ENCODE data around the gene GSTP1. TPM values are rescaled to one million over a fixed set of nuclear protein-coding genes. Genes with fewer than 3 reads are reported as not detected.

The GSTP1 gene
- total and polyA plus RNA-seq, 12 donors: 267 to 1,325 (median 455) TPM

GRCh38 chr11:67606492-67607295, 23.1 kb downstream of the GSTP1 start, which contains the start of gene NDUFV1:
NDUFV1 (plus strand) TSS chr11:67606936; CDS start chr11:67607005, 69 bp downstream.
- Histone ChIP-seq H3K4me1 (replicated peaks in 1 of 2) (peaks cover 13 to 14% of the 10 kb centered on the region in 2 donors), H3K36me3 (replicated peaks in 1 of 2) (peaks cover 0 to 33% of the 10 kb centered on the region in 2 donors), H3K27ac (peak within 1 kb of the TSS in 4 of 5 donors; percentile 62 to 82 (median 69)), H3K4me3 (peak within 1 kb of the TSS; percentile 92 to 99 (median 96)), H3K27me3 (no peaks in the 10 kb centered on the region), H3K9me3 (replicated peaks in 1 of 3) (no peaks in the 10 kb centered on the region)
- peak; percentile 95 to 98 (median 97) for DNase-seq
- TF ChIP-seq POLR2A (IDR thresholded peaks at IDR 0.05): peak; percentile 56 to 70
- TF ChIP-seq, protein P1, sequence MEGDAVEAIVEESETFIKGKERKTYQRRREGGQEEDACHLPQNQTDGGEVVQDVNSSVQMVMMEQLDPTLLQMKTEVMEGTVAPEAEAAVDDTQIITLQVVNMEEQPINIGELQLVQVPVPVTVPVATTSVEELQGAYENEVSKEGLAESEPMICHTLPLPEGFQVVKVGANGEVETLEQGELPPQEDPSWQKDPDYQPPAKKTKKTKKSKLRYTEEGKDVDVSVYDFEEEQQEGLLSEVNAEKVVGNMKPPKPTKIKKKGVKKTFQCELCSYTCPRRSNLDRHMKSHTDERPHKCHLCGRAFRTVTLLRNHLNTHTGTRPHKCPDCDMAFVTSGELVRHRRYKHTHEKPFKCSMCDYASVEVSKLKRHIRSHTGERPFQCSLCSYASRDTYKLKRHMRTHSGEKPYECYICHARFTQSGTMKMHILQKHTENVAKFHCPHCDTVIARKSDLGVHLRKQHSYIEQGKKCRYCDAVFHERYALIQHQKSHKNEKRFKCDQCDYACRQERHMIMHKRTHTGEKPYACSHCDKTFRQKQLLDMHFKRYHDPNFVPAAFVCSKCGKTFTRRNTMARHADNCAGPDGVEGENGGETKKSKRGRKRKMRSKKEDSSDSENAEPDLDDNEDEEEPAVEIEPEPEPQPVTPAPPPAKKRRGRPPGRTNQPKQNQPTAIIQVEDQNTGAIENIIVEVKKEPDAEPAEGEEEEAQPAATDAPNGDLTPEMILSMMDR (IDR thresholded peaks at IDR 0.05): peak; percentile 42 to 73 (median 58)
- intact Hi-C loops (cut with DNase I): no loop called here
- 0% methylated on average over 17 to 69 of the region's 69 CpGs; no CpG with 5 or more reads in 1 of the 4 donors for WGBS, 4 donors

- no peaks in the 10 kb centered on the region for H3K27me3 ChIP-seq
- H3K36me3 ChIP-seq (replicated peaks in 1 of 2): peaks cover 0 to 40% of the 10 kb centered on the region in 2 donors
- H3K27ac ChIP-seq: no peak overlapping the region
- H3K4me1 ChIP-seq (replicated peaks in 1 of 2): peaks cover 13 to 14% of the 10 kb centered on the region in 2 donors
- no peaks in the 10 kb centered on the region for H3K9me3 ChIP-seq (replicated peaks in 1 of 3)
- DNase-seq: no peak
- WGBS, 4 donors: 48 to 64% (median 50%) methylated on average over 8 to 9 of the region's 9 CpGs
- intact Hi-C loops (cut with DNase I): no loop called here
- H3K4me3 ChIP-seq: peak overlapping the region; percentile 92 to 99 (median 96)
- no peak for TF ChIP-seq POLR2A (IDR thresholded peaks at IDR 0.05)
- TF ChIP-seq, protein P1 (IDR thresholded peaks at IDR 0.05): no peak
Measured at GRCh38 chr11:67607507-67607906, 23.9 kb downstream of the GSTP1 start.

DNA sequence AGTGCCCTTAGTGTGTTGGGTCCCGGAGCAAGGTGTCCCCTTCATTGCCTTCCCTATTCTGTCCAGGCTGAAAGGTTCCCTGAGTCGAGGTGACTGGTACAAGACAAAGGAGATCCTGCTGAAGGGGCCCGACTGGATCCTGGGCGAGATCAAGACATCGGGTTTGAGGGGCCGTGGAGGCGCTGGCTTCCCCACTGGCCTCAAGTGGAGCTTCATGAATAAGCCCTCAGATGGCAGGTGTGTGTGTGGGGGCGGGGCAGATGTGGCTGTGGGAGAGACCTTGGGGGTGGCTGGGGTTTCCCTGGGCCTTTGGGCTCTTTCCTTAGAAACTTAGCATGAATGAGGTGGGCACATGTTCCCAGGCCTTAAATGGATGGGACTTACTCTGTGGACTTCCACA, 24.9 kb downstream of the GSTP1 start:
- no peaks in the 10 kb centered on the region for H3K27me3 ChIP-seq
- TF ChIP-seq POLR2A (IDR thresholded peaks at IDR 0.05): no peak
- TF ChIP-seq, protein P1 (IDR thresholded peaks at IDR 0.05): no peak
- no peak overlapping the region for H3K4me3 ChIP-seq
- DNase-seq: no peak
- intact Hi-C loops (cut with DNase I): no loop called here
- 91 to 96% (median 93%) methylated on average over 8 of the region's 8 CpGs for WGBS, 4 donors
- H3K27ac ChIP-seq: no peak overlapping the region
- no peaks in the 10 kb centered on the region for H3K9me3 ChIP-seq (replicated peaks in 1 of 3)
- H3K4me1 ChIP-seq (replicated peaks in 1 of 2): peaks cover 13 to 14% of the 10 kb centered on the region in 2 donors
- H3K36me3 ChIP-seq (replicated peaks in 1 of 2): peaks cover 0 to 40% of the 10 kb centered on the region in 2 donors

- H3K4me1 ChIP-seq (replicated peaks in 1 of 2): peaks cover 13 to 14% of the 10 kb centered on the region in 2 donors
- TF ChIP-seq, protein P1 (IDR thresholded peaks at IDR 0.05): no peak
- no peak for TF ChIP-seq POLR2A (IDR thresholded peaks at IDR 0.05)
- peaks cover 0 to 40% of the 10 kb centered on the region in 2 donors for H3K36me3 ChIP-seq (replicated peaks in 1 of 2)
- no peak for DNase-seq
- H3K4me3 ChIP-seq: no peak overlapping the region
- H3K27me3 ChIP-seq: no peaks in the 10 kb centered on the region
- intact Hi-C loops (cut with DNase I): no loop called here
- H3K9me3 ChIP-seq (replicated peaks in 1 of 3): no peaks in the 10 kb centered on the region
- H3K27ac ChIP-seq: no peak overlapping the region
- WGBS, 4 donors: 90 to 93% (median 92%) methylated on average over 3 to 10 of the region's 10 CpGs
Measured at GRCh38 chr11:67609316-67609715, 25.7 kb downstream of the GSTP1 start.
